A673 (cell line): ENCODE data around the gene CDK4.

ENCODE experiments used
- CTCF ChIP-seq: fragments of 300-800, 200-600 bp; sonication (generic); conservative IDR thresholded peaks from 2 replicates; pipeline ENCODE4 v1.5.1; 2017; ENCODE audit warnings: low read depth, mild to moderate bottlenecking, antibody characterized with exemption, low read length, moderate library complexity, mixed read lengths
- EZH2 ChIP-seq: fragments of 200-600 bp; sonication (generic); IDR thresholded peaks from 2 replicates; pipeline ENCODE4 v1.6.1; 2017; ENCODE audit warnings: borderline replicate concordance, low read depth, mild to moderate bottlenecking, mixed read lengths, antibody characterized with exemption, low read length; ENCODE audit not compliant: poor library complexity, severe bottlenecking

- TF ChIP-seq CTCF (no peak), EZH2 (no peak)
Measured at GRCh38 chr12:57734591-57734990, 17.5 kb downstream of the CDK4 start.
